Stimulated activated memory B cell treated with anti-CD40 and anti-IgM and Interleukin-4, amounts not matched to agents 10 μg/mL and 1 μg/mL and 100 μg/mL, for 72 hours (primary cell): Measurements from ENCODE around the gene NPR3.

ENCODE experiments used
- ATAC-seq: fragments of 150-1000 bp; cut with Tn5 transposase; 2 replicates; pipeline ENCODE4 v1.10.0; 2021
- H3K27ac Mint-ChIP-seq: one replicate; pipeline ENCODE4 v1.8.0; 2022; ENCODE audit warnings: mild to moderate bottlenecking, mixed read lengths
- H3K27me3 Mint-ChIP-seq: one replicate; pipeline ENCODE4 v1.8.0; 2022; ENCODE audit warnings: mixed read lengths
- H3K36me3 Mint-ChIP-seq: one replicate; pipeline ENCODE4 v1.8.0; 2022; ENCODE audit warnings: mixed read lengths
- H3K4me1 Mint-ChIP-seq: one replicate; pipeline ENCODE4 v1.8.0; 2022; ENCODE audit warnings: mixed read lengths
- H3K4me3 Mint-ChIP-seq: one replicate; pipeline ENCODE4 v1.8.0; 2022; ENCODE audit warnings: mild to moderate bottlenecking, moderate library complexity, mixed read lengths
- H3K9me3 Mint-ChIP-seq: one replicate; pipeline ENCODE4 v1.8.0; 2022; ENCODE audit warnings: mixed read lengths

The NPR3 gene

GRCh38 chr5:32726086-32726557 lies 15.0 kb downstream of the NPR3 start:
- Mint-ChIP-seq H3K9me3 (no peaks in the 10 kb centered on the region), H3K27me3 (no peaks in the 10 kb centered on the region)
- ATAC-seq: peak; percentile 27

GRCh38 chr5:32729651-32730050 lies 18.5 kb downstream of the NPR3 start:
- Mint-ChIP-seq H3K27ac (no peak overlapping the region), H3K27me3 (peaks cover 3% of the 10 kb centered on the region), H3K4me3 (no peak overlapping the region), H3K9me3 (no peaks in the 10 kb centered on the region), H3K4me1 (no peaks in the 10 kb centered on the region), H3K36me3 (no peaks in the 10 kb centered on the region)
- no peak for ATAC-seq

More at GRCh38 chr5:32726086-32726557, 15.0 kb downstream of the NPR3 start:
- Mint-ChIP-seq H3K4me1 (no peaks in the 10 kb centered on the region), H3K27ac (no peak overlapping the region), H3K4me3 (no peak overlapping the region), H3K36me3 (no peaks in the 10 kb centered on the region)

- Mint-ChIP-seq H3K27me3 (peaks cover 10% of the 10 kb centered on the region), H3K4me1 (no peaks in the 10 kb centered on the region), H3K27ac (no peak overlapping the region), H3K9me3 (no peaks in the 10 kb centered on the region), H3K36me3 (no peaks in the 10 kb centered on the region), H3K4me3 (no peak overlapping the region)
- ATAC-seq: no peak
These were observed 22.6 kb downstream of the NPR3 start for GRCh38 chr5:32733590-32734340.

GRCh38 chr5:32734827-32735378 lies 23.8 kb downstream of the NPR3 start:
- no peak for ATAC-seq
- no peaks in the 10 kb centered on the region for H3K9me3 Mint-ChIP-seq
- H3K27me3 Mint-ChIP-seq: peaks cover 10% of the 10 kb centered on the region
- no peak overlapping the region for H3K4me3 Mint-ChIP-seq
- H3K4me1 Mint-ChIP-seq: no peaks in the 10 kb centered on the region
- H3K27ac Mint-ChIP-seq: no peak overlapping the region
- H3K36me3 Mint-ChIP-seq: no peaks in the 10 kb centered on the region

- Mint-ChIP-seq H3K27me3 (peaks cover 10% of the 10 kb centered on the region), H3K4me1 (no peaks in the 10 kb centered on the region), H3K9me3 (no peaks in the 10 kb centered on the region), H3K36me3 (no peaks in the 10 kb centered on the region), H3K4me3 (no peak overlapping the region), H3K27ac (no peak overlapping the region)
- no peak for ATAC-seq
These were observed 24.4 kb downstream of the NPR3 start for GRCh38 chr5:32735512-32735911.

GRCh38 chr5:32736842-32737241 lies 25.7 kb downstream of the NPR3 start:
- Mint-ChIP-seq H3K4me3 (no peak overlapping the region), H3K9me3 (no peaks in the 10 kb centered on the region), H3K36me3 (no peaks in the 10 kb centered on the region), H3K4me1 (no peaks in the 10 kb centered on the region), H3K27me3 (peaks cover 10% of the 10 kb centered on the region), H3K27ac (no peak overlapping the region)
- ATAC-seq: no peak

GRCh38 chr5:32740651-32741050 lies 29.5 kb downstream of the NPR3 start:
- H3K9me3 Mint-ChIP-seq: peaks cover 3% of the 10 kb centered on the region
- no peak for ATAC-seq
- H3K27me3 Mint-ChIP-seq: no peaks in the 10 kb centered on the region
- H3K27ac Mint-ChIP-seq: no peak overlapping the region
- H3K36me3 Mint-ChIP-seq: no peaks in the 10 kb centered on the region
- no peaks in the 10 kb centered on the region for H3K4me1 Mint-ChIP-seq
- H3K4me3 Mint-ChIP-seq: no peak overlapping the region

- Mint-ChIP-seq H3K27ac (no peak overlapping the region), H3K36me3 (no peaks in the 10 kb centered on the region), H3K9me3 (peaks cover 3% of the 10 kb centered on the region), H3K4me3 (no peak overlapping the region), H3K27me3 (no peaks in the 10 kb centered on the region), H3K4me1 (no peaks in the 10 kb centered on the region)
- no peak for ATAC-seq
These were observed 34.2 kb downstream of the NPR3 start for GRCh38 chr5:32745317-32745716.

- Mint-ChIP-seq H3K36me3 (no peaks in the 10 kb centered on the region), H3K4me3 (no peak overlapping the region), H3K4me1 (no peaks in the 10 kb centered on the region), H3K27me3 (no peaks in the 10 kb centered on the region), H3K27ac (no peak overlapping the region), H3K9me3 (peaks cover 3% of the 10 kb centered on the region)
- no peak for ATAC-seq
These were observed 41.3 kb downstream of the NPR3 start for GRCh38 chr5:32752411-32752810.

- H3K9me3 Mint-ChIP-seq: peaks cover 3% of the 10 kb centered on the region
- H3K27me3 Mint-ChIP-seq: no peaks in the 10 kb centered on the region
- H3K4me3 Mint-ChIP-seq: no peak overlapping the region
- H3K27ac Mint-ChIP-seq: no peak overlapping the region
- no peak for ATAC-seq
- no peaks in the 10 kb centered on the region for H3K36me3 Mint-ChIP-seq
- no peaks in the 10 kb centered on the region for H3K4me1 Mint-ChIP-seq
These were observed 41.9 kb downstream of the NPR3 start for GRCh38 chr5:32753051-32753450.

- Mint-ChIP-seq H3K36me3 (no peaks in the 10 kb centered on the region), H3K4me3 (no peak overlapping the region), H3K27me3 (no peaks in the 10 kb centered on the region), H3K9me3 (peaks cover 8% of the 10 kb centered on the region), H3K27ac (no peak overlapping the region), H3K4me1 (no peaks in the 10 kb centered on the region)
- ATAC-seq: no peak
These were observed 42.6 kb downstream of the NPR3 start for GRCh38 chr5:32753765-32754164.

GRCh38 chr5:32754284-32754683 lies 43.2 kb downstream of the NPR3 start:
- peaks cover 10% of the 10 kb centered on the region for H3K9me3 Mint-ChIP-seq
- no peak overlapping the region for H3K4me3 Mint-ChIP-seq
- no peaks in the 10 kb centered on the region for H3K36me3 Mint-ChIP-seq
- H3K27ac Mint-ChIP-seq: no peak overlapping the region
- H3K4me1 Mint-ChIP-seq: no peaks in the 10 kb centered on the region
- ATAC-seq: no peak
- no peaks in the 10 kb centered on the region for H3K27me3 Mint-ChIP-seq

GRCh38 chr5:32760091-32760509 lies 49.0 kb downstream of the NPR3 start:
- Mint-ChIP-seq H3K9me3 (peaks cover 10% of the 10 kb centered on the region), H3K27me3 (peaks cover 4% of the 10 kb centered on the region), H3K4me1 (no peaks in the 10 kb centered on the region), H3K36me3 (no peaks in the 10 kb centered on the region), H3K27ac (no peak overlapping the region), H3K4me3 (no peak overlapping the region)
- no peak for ATAC-seq

GRCh38 chr5:32765266-32765665 lies 54.1 kb downstream of the NPR3 start:
- Mint-ChIP-seq H3K27me3 (peaks cover 20% of the 10 kb centered on the region), H3K27ac (no peak overlapping the region), H3K4me3 (no peak overlapping the region), H3K9me3 (peaks cover 2% of the 10 kb centered on the region), H3K36me3 (no peaks in the 10 kb centered on the region), H3K4me1 (no peaks in the 10 kb centered on the region)
- no peak for ATAC-seq

- H3K27ac Mint-ChIP-seq: no peak overlapping the region
- ATAC-seq: no peak
- H3K36me3 Mint-ChIP-seq: no peaks in the 10 kb centered on the region
These were observed 56.9 kb downstream of the NPR3 start for GRCh38 chr5:32767948-32768467.

GRCh38 chr5:32769711-32770110 lies 58.6 kb downstream of the NPR3 start:
- H3K36me3 Mint-ChIP-seq: no peaks in the 10 kb centered on the region
- ATAC-seq: no peak
- no peak overlapping the region for H3K27ac Mint-ChIP-seq
- no peaks in the 10 kb centered on the region for H3K4me1 Mint-ChIP-seq
- peaks cover 4% of the 10 kb centered on the region for H3K9me3 Mint-ChIP-seq
- no peak overlapping the region for H3K4me3 Mint-ChIP-seq
- peaks cover 20% of the 10 kb centered on the region for H3K27me3 Mint-ChIP-seq

More at GRCh38 chr5:32767948-32768467, 56.9 kb downstream of the NPR3 start:
- no peaks in the 10 kb centered on the region for H3K4me1 Mint-ChIP-seq
- peaks cover 4% of the 10 kb centered on the region for H3K9me3 Mint-ChIP-seq
- H3K4me3 Mint-ChIP-seq: no peak overlapping the region
- peaks cover 20% of the 10 kb centered on the region for H3K27me3 Mint-ChIP-seq
